GM19455 (cell line): Measurements from ENCODE around the gene VEGFC.

Source experiments
- ATAC-seq: cut with Tn5 transposase; IDR thresholded peaks from one replicate; pipeline ENCODE4 v1.9.1; 2021; ENCODE audit not compliant: unreplicated experiment

The VEGFC gene

GRCh38 chr4:176708771-176709311, 83.9 kb downstream of the VEGFC start:
- ATAC-seq = no peak

- no peak for ATAC-seq
These were observed 102.0 kb downstream of the VEGFC start for GRCh38 chr4:176690716-176691115.

GRCh38 chr4:176680668-176681180, 112.0 kb downstream of the VEGFC start:
- ATAC-seq = no peak

- no peak for ATAC-seq
These were observed 115.8 kb downstream of the VEGFC start for GRCh38 chr4:176676901-176677300.

- no peak for ATAC-seq
These were observed 116.9 kb downstream of the VEGFC start for GRCh38 chr4:176675810-176676209.

GRCh38 chr4:176671532-176671931, 121.2 kb downstream of the VEGFC start:
- no peak for ATAC-seq

- no peak for ATAC-seq
These were observed 124.4 kb downstream of the VEGFC start for GRCh38 chr4:176668324-176668723.

- no peak for ATAC-seq
These were observed 127.8 kb downstream of the VEGFC start for GRCh38 chr4:176664964-176665363.

- ATAC-seq = no peak
These were observed 132.2 kb downstream of the VEGFC start for GRCh38 chr4:176660561-176660960.

GRCh38 chr4:176656108-176656507, 136.6 kb downstream of the VEGFC start:
- ATAC-seq = no peak

- ATAC-seq = no peak
These were observed 138.0 kb downstream of the VEGFC start for GRCh38 chr4:176654565-176655216.

- ATAC-seq = no peak
These were observed 139.1 kb downstream of the VEGFC start for GRCh38 chr4:176653401-176654220.

- ATAC-seq = no peak
These were observed 146.4 kb downstream of the VEGFC start for GRCh38 chr4:176646311-176646710.

- no peak for ATAC-seq
These were observed 147.3 kb downstream of the VEGFC start for GRCh38 chr4:176645246-176645960.

- peak; percentile 61 for ATAC-seq
These were observed 150.2 kb downstream of the VEGFC start for GRCh38 chr4:176642472-176642871.

- ATAC-seq = no peak
These were observed 151.5 kb downstream of the VEGFC start for GRCh38 chr4:176641237-176641636.

GRCh38 chr4:176638992-176639391, 153.7 kb downstream of the VEGFC start:
- no peak for ATAC-seq

GRCh38 chr4:176636292-176636691, 156.4 kb downstream of the VEGFC start:
- no peak for ATAC-seq

- no peak for ATAC-seq
These were observed 157.1 kb downstream of the VEGFC start for GRCh38 chr4:176635372-176636261.
